Smooth muscle cell of the brain vasculature (primary cell): ENCODE results near the gene TRAF3.

Experiments used
- DNase-seq: peaks from one replicate; pipeline ENCODE4 v3.0.0-alpha.2; 2012; ENCODE audit warnings: low read depth, low spot score

The TRAF3 gene

DNA sequence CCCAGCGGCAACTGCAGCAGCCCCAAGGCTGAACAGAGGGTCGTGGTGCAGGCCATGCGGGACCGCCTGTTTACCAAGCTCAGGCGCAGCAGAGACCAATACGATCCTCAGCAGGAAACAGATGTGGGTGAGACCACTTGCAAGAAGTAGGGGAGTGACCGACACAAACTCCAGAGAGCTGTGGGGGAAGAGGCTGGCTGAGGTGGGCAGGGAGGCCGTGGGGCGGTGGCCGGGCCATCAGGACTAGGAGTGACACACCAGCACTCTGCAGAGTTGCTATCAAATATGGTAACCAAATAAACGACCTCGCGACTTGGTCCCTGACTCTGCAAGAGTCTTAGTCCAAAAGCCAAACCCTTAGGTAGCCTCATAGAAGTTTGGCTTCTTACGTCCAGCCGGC lies 175.9 kb downstream of the TRAF3 start:
- DNase-seq, result no peak

- no peak for DNase-seq
These were observed 177.0 kb downstream of the TRAF3 start for GRCh38 chr14:102954081-102954789.

DNA sequence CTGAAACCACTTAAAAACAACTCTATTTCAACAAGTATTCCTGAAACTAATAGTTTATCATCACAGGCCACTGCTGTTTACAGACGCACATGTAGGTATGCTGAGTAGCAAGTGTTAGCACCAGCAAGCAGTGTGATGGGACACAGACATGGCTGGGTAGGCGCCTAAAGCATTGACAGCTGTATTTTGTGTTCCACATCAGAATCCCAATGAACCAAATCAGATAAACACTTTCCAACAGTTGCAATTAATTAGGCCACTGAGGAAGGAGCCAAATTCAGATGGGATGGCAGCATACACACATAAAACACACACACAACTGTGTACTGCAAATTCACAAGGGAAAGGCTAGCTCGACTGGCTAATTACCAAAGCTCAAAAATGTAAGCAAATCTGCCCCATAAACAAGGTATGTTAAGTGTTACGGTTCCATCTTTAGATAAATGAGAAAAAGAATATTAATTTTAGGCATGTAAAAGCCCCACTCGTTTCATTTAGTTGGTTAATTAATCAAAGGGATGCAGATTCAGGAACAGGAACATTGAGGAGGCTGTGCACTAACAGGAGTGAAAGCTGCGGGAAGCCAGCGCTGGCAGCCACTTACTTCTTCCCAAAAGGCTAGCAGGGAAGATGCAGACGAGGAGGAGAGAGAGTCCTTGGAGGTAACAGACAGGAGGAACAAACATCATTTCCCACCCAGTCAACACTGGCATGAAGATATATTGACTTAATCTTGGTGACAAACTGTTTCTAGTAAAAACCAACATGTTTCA lies 178.6 kb downstream of the TRAF3 start:
- no peak for DNase-seq

GRCh38 chr14:102957222-102957621 lies 180.0 kb downstream of the TRAF3 start:
- DNase-seq, result no peak

GRCh38 chr14:102958461-102958860 lies 181.2 kb downstream of the TRAF3 start:
- DNase-seq, result no peak
